Left colon (tissue), 2 donors: ENCODE results near the gene RPS6KA3. TPM values are rescaled to one million over a fixed set of nuclear protein-coding genes. Genes with fewer than 3 reads are reported as not detected.

Experiments used
- ATAC-seq: fragments of 200-7000 bp; cut with Tn5 transposase; one replicate; pipeline ENCODE4 v1.9.1; 2020; ENCODE audit warnings: mild to moderate bottlenecking, moderate library complexity
- DNase-seq, 2 donors: peaks; one replicate each; pipeline ENCODE4 v3.0.0-alpha.2; 2020
- intact Hi-C, 2 donors: fragments of 100-400 bp; cut with DNase I in 1 of 2; cut with micrococcal nuclease in 1 of 2; formaldehyde crosslinking; loops; one replicate each; pipeline versions ENCODE4 v1.11.2 to v1.14.0; 2022; cut with DNase I, micrococcal nuclease
- total RNA-seq, 2 donors: library from RNA; stranded (reverse); fragmentation: NEBNext Ultra II Directional; extraction: Animal tissue kit (Norgen Biotek cat#: 25700); gene quantifications; one replicate each; pipeline ENCODE4 v1.2.1, GENCODE V29; 2021
- donor health status: DM: no; HTN: no; CAD: no.
- donor health status: DM: yes; HTN: yes; CAD: no.

RPS6KA3 gene
- total RNA-seq, 2 donors from 2014 or later: 88.6 to 93.7 TPM

DNA sequence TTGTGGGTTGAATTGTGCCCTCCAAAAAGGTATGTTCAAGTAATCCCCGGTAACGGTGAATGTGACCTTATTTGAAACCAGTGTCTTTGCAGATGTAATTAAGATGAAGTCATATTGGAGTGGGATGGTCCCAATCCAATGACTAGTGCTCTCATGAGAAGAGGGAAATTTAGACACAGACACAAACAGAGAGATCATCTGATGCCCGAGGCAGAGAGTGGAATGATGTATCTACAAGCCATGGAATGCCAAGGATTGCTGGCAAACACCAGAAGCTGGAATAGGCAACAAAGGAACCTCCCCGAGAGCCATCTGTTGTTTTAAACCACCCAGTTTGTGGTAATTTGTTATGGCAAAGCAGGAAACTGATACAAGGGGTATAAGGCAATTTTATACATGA lies 35.1 kb downstream of the RPS6KA3 start:
- DNase-seq: no peak
- intact Hi-C loops: no loop called here
- no peak for ATAC-seq

- ATAC-seq: no peak
- intact Hi-C loops: no loop called here
- no peak for DNase-seq
Observed at GRCh38 chrX:20230406-20230805, 36.3 kb downstream of the RPS6KA3 start.

GRCh38 chrX:20229155-20229554 lies 37.6 kb downstream of the RPS6KA3 start:
- ATAC-seq: no peak
- DNase-seq: no peak
- intact Hi-C loops: no loop called here

DNA sequence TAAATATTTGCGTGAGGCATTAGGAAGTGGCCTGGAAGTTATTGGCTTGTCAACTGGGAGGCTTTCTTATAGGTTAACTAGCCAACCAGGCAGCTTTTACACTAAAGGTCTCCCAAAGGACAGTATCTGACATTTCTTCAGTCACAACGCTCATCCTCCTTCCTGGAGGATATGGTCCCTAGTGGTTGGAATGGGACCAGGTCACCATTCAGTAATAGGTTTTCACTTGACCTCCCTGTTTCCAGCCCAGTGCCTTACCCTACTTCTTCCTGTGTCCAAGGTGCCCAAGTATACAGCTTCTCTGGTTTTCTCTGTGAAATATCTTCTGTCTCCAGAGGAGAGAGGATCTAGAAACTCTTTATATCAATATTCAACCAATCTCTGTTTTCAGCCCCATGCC lies 38.5 kb downstream of the RPS6KA3 start:
- ATAC-seq (no peak), DNase-seq (no peak)
- intact Hi-C loops: no loop called here

DNA sequence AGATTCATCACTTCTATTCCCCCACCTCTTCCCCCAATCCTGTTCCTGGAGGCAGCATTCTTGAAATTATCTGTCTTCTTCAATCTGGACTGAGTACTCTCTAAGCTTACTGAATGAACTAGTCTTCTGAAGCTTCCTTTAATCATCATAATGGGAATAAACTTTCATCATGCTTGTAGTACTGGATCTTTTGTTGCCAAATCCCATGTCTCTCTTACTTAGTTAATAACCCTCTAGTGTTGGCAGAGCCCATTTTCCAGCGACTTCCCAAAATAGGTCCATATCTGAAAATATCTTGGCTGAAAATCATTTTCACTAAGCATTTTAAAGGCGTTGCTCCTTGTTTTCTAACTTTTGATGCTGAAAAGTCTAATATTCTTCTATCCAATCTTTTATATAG lies 39.6 kb downstream of the RPS6KA3 start:
- intact Hi-C loops: no loop called here
- ATAC-seq (no peak), DNase-seq (no peak)

- ATAC-seq (no peak), DNase-seq (no peak)
- intact Hi-C loops: no loop called here
Observed at GRCh38 chrX:20225488-20225833, 41.2 kb downstream of the RPS6KA3 start.

- intact Hi-C loops: no loop called here
- DNase-seq (no peak), ATAC-seq (no peak)
Observed at GRCh38 chrX:20224814-20225487, 41.8 kb downstream of the RPS6KA3 start.

DNA sequence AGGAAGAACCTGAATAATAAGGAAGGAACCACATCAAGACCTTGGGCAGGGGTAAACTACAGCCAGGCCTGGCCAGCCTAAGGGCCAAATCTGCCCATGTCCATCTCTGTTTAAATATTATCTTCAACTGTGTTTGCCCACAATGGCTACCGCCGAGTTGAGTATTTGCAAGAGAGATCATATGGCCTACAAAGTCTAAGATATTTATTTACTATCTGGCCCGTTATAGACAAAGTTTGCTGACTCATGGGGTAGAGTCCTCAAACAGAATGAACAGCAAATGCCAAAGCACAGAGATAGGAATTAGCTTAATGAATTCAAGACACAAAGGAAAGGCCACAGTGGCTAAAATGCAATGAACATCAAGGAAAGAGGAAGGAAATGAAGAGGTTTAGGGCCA lies 44.8 kb downstream of the RPS6KA3 start:
- intact Hi-C loops: no loop called here
- DNase-seq (no peak), ATAC-seq (peak; percentile 81)

- intact Hi-C loops: no loop called here
- DNase-seq (no peak), ATAC-seq (peak; percentile 64)
Observed at GRCh38 chrX:20218836-20219505, 47.7 kb downstream of the RPS6KA3 start.

DNA sequence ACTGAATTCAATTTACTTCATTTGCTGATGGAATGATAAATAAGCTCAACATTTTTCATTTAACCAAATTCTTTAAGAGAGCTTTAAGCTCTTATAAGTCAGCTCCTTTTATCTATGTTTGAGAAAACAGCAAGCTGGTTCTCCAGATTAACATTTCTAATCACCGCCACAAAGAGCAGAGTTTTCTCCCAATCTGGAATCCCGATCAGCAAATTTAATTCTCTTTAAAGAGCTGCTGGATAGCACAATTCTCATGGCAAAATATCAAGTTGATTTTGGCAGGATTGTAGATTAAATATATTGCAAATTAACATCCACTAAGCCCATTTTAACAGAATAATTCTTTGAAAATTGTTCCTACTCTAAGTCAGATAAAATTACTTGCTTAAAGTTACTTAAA lies 48.8 kb downstream of the RPS6KA3 start:
- DNase-seq (no peak), ATAC-seq (no peak)
- intact Hi-C loops: no loop called here

- ATAC-seq (no peak), DNase-seq (no peak)
- intact Hi-C loops: no loop called here
Observed at GRCh38 chrX:20217271-20217670, 49.4 kb downstream of the RPS6KA3 start.

DNA sequence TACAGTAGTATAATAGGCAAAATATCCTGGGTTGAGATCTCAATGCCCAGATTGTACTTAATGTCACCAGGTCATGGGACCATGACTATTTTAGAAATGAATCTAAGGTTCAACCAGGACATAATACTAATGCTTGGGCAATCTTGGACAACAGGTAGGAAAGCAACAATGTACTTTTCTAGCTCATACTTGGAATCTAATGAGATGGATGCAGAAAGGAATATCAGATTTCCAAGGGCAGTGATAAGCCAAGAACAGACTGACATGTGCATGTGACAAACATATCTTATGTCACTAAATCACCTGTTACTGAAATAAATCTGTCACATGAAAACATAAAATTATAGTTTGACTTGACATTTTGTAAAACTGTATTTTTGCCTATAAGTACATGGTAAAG lies 51.1 kb downstream of the RPS6KA3 start:
- intact Hi-C loops: no loop called here
- ATAC-seq (no peak), DNase-seq (no peak)

- intact Hi-C loops: no loop called here
Observed at GRCh38 chrX:20212486-20213089, 54.1 kb downstream of the RPS6KA3 start.

DNA sequence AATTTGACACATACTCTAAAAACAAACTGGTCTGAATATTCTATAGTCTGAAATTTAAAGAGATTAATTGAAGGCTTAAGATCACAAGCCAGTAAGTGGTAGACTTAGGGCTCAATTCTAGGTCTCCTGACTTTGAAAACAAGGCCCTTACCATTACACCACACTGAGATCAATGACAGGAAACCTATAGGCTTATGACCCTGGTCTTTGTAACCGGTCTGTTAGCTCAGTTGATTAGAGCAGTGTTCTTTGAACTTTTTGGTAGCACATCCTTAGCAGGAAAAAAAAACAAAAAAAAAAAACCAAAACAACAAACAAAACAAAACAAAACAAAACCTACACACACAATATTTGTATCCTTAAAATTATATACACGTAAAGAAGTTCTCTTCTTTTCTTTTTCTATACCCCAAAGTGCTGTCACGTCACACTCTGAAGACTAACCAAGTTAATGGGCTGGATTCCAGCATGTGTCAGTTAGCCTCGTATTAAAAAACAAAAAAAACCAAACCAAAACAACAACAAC lies 55.4 kb downstream of the RPS6KA3 start:
- DNase-seq (no peak), ATAC-seq (no peak)
- intact Hi-C loops: no loop called here

More at GRCh38 chrX:20212486-20213089, 54.1 kb downstream of the RPS6KA3 start:
- DNase-seq: no peak
- no peak for ATAC-seq

GRCh38 chrX:20205927-20206708 lies 60.6 kb downstream of the RPS6KA3 start:
- ATAC-seq (no peak), DNase-seq (no peak)
- intact Hi-C loops: no loop called here

DNA sequence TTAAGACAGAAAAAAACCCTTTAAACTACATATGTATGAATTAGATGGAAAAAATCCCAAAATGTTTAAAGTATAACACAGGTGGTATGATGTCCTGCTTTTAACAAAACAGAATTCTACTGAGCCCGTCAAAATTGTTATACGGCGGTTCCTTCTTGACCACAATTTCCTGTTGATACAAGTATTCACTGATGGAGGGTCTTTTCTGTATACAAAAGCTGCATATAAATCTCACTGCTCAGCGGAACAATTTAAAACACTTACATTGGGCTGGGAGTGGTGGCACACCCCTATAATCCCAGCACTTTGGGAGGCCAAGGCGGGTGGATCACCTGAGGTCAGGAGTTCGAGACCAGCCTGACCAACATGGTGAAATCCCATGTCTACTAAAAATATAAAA lies 62.4 kb downstream of the RPS6KA3 start:
- DNase-seq (no peak), ATAC-seq (no peak)
- intact Hi-C loops: no loop called here

DNA sequence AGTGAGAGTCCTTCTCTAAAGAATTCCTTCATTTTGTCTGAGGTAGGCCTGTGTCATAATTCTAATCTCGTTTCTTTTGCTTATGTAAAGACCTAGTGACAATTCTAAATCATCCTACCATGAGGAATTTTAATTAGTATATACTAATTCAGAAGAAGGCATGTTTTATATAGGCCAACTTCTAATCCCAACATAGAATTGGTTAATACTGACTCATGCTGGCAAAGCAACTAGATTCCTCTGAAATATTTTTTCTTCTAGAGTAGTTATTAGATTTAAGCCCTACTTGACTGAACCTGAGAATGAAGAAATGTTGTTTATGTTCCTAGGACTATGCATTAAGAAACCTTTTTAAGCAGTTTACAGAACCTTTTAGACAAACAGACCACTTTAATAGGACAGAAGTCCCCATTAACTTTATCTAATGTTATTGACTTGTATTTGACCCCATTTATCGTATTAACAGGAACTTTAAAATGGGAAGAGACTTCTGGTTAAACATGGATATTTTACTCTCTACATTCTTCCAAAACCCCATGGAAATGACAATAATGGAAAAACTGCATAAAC lies 69.0 kb downstream of the RPS6KA3 start:
- ATAC-seq: no peak
- intact Hi-C loops: no loop called here
- DNase-seq: no peak

DNA sequence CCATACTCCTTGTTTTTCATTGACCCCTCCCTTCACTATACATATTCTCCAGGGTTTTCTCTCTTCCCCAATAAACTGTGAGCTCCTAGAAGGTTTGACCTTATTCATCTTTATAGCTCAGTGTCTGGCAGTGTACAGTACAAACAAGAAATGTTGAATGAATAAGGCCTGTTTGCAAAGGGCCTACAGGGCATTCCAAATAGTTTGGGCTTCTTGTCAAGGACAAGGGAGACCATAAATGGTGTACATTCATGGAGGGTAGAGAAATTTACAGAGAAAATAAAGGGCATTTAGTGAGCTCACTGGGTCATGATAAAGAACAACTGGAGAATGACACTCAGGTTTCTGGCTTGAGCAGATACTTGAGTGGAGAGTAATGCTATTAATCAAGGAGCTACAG lies 77.5 kb downstream of the RPS6KA3 start:
- DNase-seq (no peak), ATAC-seq (no peak)
- intact Hi-C loops: no loop called here

- intact Hi-C loops: no loop called here
- DNase-seq (no peak), ATAC-seq (no peak)
Observed at GRCh38 chrX:20181598-20182329, 84.9 kb downstream of the RPS6KA3 start.
